GM21825 (cell line): ENCODE results near the gene SSPN.

Experiments
- ATAC-seq: cut with Tn5 transposase; IDR thresholded peaks from one replicate; pipeline ENCODE4 v1.9.1; 2021; ENCODE audit warnings: mild to moderate bottlenecking, moderate library complexity; ENCODE audit not compliant: unreplicated experiment

Gene SSPN

GRCh38 chr12:26281320-26281719, 85.9 kb downstream of the SSPN start:
- no peak for ATAC-seq

- no peak for ATAC-seq
Measured at GRCh38 chr12:26282339-26282940, 87.1 kb downstream of the SSPN start.

- no peak for ATAC-seq
Measured at GRCh38 chr12:26283046-26283445, 87.7 kb downstream of the SSPN start.

- ATAC-seq = no peak
Measured at GRCh38 chr12:26283617-26284016, 88.2 kb downstream of the SSPN start.

- no peak for ATAC-seq
Measured at GRCh38 chr12:26285401-26285800, 90.0 kb downstream of the SSPN start.

- ATAC-seq = no peak
Measured at GRCh38 chr12:26286186-26286585, 90.8 kb downstream of the SSPN start.

- no peak for ATAC-seq
Measured at GRCh38 chr12:26287671-26288381, 92.5 kb downstream of the SSPN start.

GRCh38 chr12:26290565-26290964, 95.2 kb downstream of the SSPN start:
- ATAC-seq = no peak

GRCh38 chr12:26292596-26292995, 97.2 kb downstream of the SSPN start:
- ATAC-seq = no peak

- no peak for ATAC-seq
Measured at GRCh38 chr12:26293612-26294011, 98.2 kb downstream of the SSPN start.

GRCh38 chr12:26295001-26295400, 99.6 kb downstream of the SSPN start:
- no peak for ATAC-seq

GRCh38 chr12:26297396-26298070, 102.2 kb downstream of the SSPN start:
- no peak for ATAC-seq

GRCh38 chr12:26298785-26299621, 103.6 kb downstream of the SSPN start:
- ATAC-seq = peak; percentile 98

- ATAC-seq = no peak
Measured at GRCh38 chr12:26299751-26300150, 104.4 kb downstream of the SSPN start.
